ENCODE data around the gene POLR3GL. TPM values are rescaled to one million over a fixed set of nuclear protein-coding genes. Genes with fewer than 3 reads are reported as not detected.

Gene POLR3GL
- total RNA-seq, 1 donor from 2014 or later: 12.1 TPM

- intact Hi-C loops (cut with micrococcal nuclease): loop anchor here (1.0 to 5.0 kb wide), 4 partner anchors 30 to 98 kb away; partner anchors contain the start of genes PIAS3 and RBM8A
These were observed 7.6 kb upstream of the POLR3GL start for GRCh38 chr1:145956781-145957442.

GRCh38 chr1:145957443-145958319 lies 6.8 kb upstream of the POLR3GL start, which contains the start of gene LIX1L:
TSS of gene LIX1L (minus strand) at chr1:145958017. CDS start at chr1:145957927, 90 bp downstream.
- H3K4me1 Mint-ChIP-seq: peaks cover 52% of the 10 kb centered on the region
- no peaks in the 10 kb centered on the region for H3K27me3 Mint-ChIP-seq
- DNase-seq: peak; percentile 98
- H3K36me3 Mint-ChIP-seq (ENCODE audit: low read depth): peaks cover 6% of the 10 kb centered on the region
- peak within 1 kb of the TSS; percentile 87 for H3K4me3 Mint-ChIP-seq
- no peaks in the 10 kb centered on the region for H3K9me3 Mint-ChIP-seq
- peak within 1 kb of the TSS; percentile 92 for H3K27ac Mint-ChIP-seq
- intact Hi-C loops (cut with micrococcal nuclease): loop anchor here (1.0 to 5.0 kb wide), 4 partner anchors 30 to 99 kb away; partner anchors contain the start of genes PIAS3 and RBM8A

More at GRCh38 chr1:145956781-145957442, 7.6 kb upstream of the POLR3GL start:
- peak overlapping the region; percentile 87 for H3K4me3 Mint-ChIP-seq
- H3K9me3 Mint-ChIP-seq: no peaks in the 10 kb centered on the region
- DNase-seq: peak; percentile 71
- peak overlapping the region; percentile 92 for H3K27ac Mint-ChIP-seq
- H3K27me3 Mint-ChIP-seq: no peaks in the 10 kb centered on the region
- peaks cover 7% of the 10 kb centered on the region for H3K36me3 Mint-ChIP-seq (ENCODE audit: low read depth)
- H3K4me1 Mint-ChIP-seq: peaks cover 49% of the 10 kb centered on the region

- no peak for DNase-seq
- Mint-ChIP-seq H3K4me1 (peaks cover 61% of the 10 kb centered on the region), H3K27ac (no peak overlapping the region), H3K4me3 (no peak overlapping the region), H3K27me3 (no peaks in the 10 kb centered on the region), H3K36me3 (ENCODE audit: low read depth) (peaks cover 5% of the 10 kb centered on the region), H3K9me3 (no peaks in the 10 kb centered on the region)
- intact Hi-C loops (cut with micrococcal nuclease): loop anchor here (5.0 kb wide), 1 partner anchor 86 kb away; no protein-coding TSS in a partner anchor
These were observed 5.8 kb upstream of the POLR3GL start for GRCh38 chr1:145958734-145959133.

- H3K4me1 Mint-ChIP-seq: peaks cover 64% of the 10 kb centered on the region
- H3K27ac Mint-ChIP-seq: no peak overlapping the region
- H3K27me3 Mint-ChIP-seq: no peaks in the 10 kb centered on the region
- H3K36me3 Mint-ChIP-seq (ENCODE audit: low read depth): peaks cover 4% of the 10 kb centered on the region
- H3K4me3 Mint-ChIP-seq: peak overlapping the region; percentile 98
- H3K9me3 Mint-ChIP-seq: no peaks in the 10 kb centered on the region
- intact Hi-C loops (cut with micrococcal nuclease): loop anchor here (5.0 kb wide), 1 partner anchor 87 kb away; no protein-coding TSS in a partner anchor
- DNase-seq: no peak
These were observed 5.2 kb upstream of the POLR3GL start for GRCh38 chr1:145959333-145959732.

- peaks cover 2% of the 10 kb centered on the region for H3K36me3 Mint-ChIP-seq (ENCODE audit: low read depth)
- intact Hi-C loops (cut with micrococcal nuclease): loop anchor here (5.0 kb wide), 2 partner anchors 88 to 92 kb away; no protein-coding TSS in a partner anchor
- H3K9me3 Mint-ChIP-seq: no peaks in the 10 kb centered on the region
- H3K27me3 Mint-ChIP-seq: no peaks in the 10 kb centered on the region
- H3K27ac Mint-ChIP-seq: no peak overlapping the region
- H3K4me1 Mint-ChIP-seq: peaks cover 61% of the 10 kb centered on the region
- H3K4me3 Mint-ChIP-seq: peak overlapping the region; percentile 98
- DNase-seq: peak; percentile 64
These were observed 4.5 kb upstream of the POLR3GL start for GRCh38 chr1:145959957-145960467.

- DNase-seq: peak; percentile 88
- intact Hi-C loops (cut with micrococcal nuclease): loop anchor here (5.0 kb wide), 1 partner anchor 92 kb away; no protein-coding TSS in a partner anchor
- peaks cover 2% of the 10 kb centered on the region for H3K36me3 Mint-ChIP-seq (ENCODE audit: low read depth)
- peak overlapping the region; percentile 98 for H3K4me3 Mint-ChIP-seq
- peaks cover 58% of the 10 kb centered on the region for H3K4me1 Mint-ChIP-seq
- H3K27ac Mint-ChIP-seq: peak overlapping the region; percentile 60
- no peaks in the 10 kb centered on the region for H3K9me3 Mint-ChIP-seq
- no peaks in the 10 kb centered on the region for H3K27me3 Mint-ChIP-seq
These were observed 3.9 kb upstream of the POLR3GL start for GRCh38 chr1:145960468-145961108.

GRCh38 chr1:145961109-145961424 lies 3.4 kb upstream of the POLR3GL start:
- Mint-ChIP-seq H3K4me1 (peaks cover 55% of the 10 kb centered on the region), H3K27ac (peak overlapping the region; percentile 60), H3K9me3 (no peaks in the 10 kb centered on the region), H3K4me3 (peak overlapping the region; percentile 98), H3K27me3 (no peaks in the 10 kb centered on the region), H3K36me3 (ENCODE audit: low read depth) (peaks cover 2% of the 10 kb centered on the region)
- intact Hi-C loops (cut with micrococcal nuclease): loop anchor here (5.0 kb wide), 1 partner anchor 91 kb away; no protein-coding TSS in a partner anchor
- peak; percentile 68 for DNase-seq

- no peaks in the 10 kb centered on the region for H3K9me3 Mint-ChIP-seq
- intact Hi-C loops (cut with micrococcal nuclease): loop anchor here (5.0 kb wide), 1 partner anchor 91 kb away; no protein-coding TSS in a partner anchor
- no peaks in the 10 kb centered on the region for H3K27me3 Mint-ChIP-seq
- peak; percentile 84 for DNase-seq
- peaks cover 53% of the 10 kb centered on the region for H3K4me1 Mint-ChIP-seq
- H3K36me3 Mint-ChIP-seq (ENCODE audit: low read depth): peaks cover 2% of the 10 kb centered on the region
- H3K27ac Mint-ChIP-seq: peak overlapping the region; percentile 74
- peak overlapping the region; percentile 98 for H3K4me3 Mint-ChIP-seq
These were observed 2.9 kb upstream of the POLR3GL start for GRCh38 chr1:145961425-145962156.

- Mint-ChIP-seq H3K9me3 (no peaks in the 10 kb centered on the region), H3K27ac (peak overlapping the region; percentile 93), H3K4me1 (peaks cover 49% of the 10 kb centered on the region), H3K4me3 (peak overlapping the region; percentile 98), H3K36me3 (ENCODE audit: low read depth) (peaks cover 4% of the 10 kb centered on the region), H3K27me3 (no peaks in the 10 kb centered on the region)
- intact Hi-C loops (cut with micrococcal nuclease): loop anchor here (5.0 kb wide), 1 partner anchor 90 kb away; no protein-coding TSS in a partner anchor
- peak; percentile 76 for DNase-seq
These were observed 2.1 kb upstream of the POLR3GL start for GRCh38 chr1:145962157-145963102.

GRCh38 chr1:145963265-145964019 lies 1.0 kb upstream of the POLR3GL start:
- peaks cover 9% of the 10 kb centered on the region for H3K36me3 Mint-ChIP-seq (ENCODE audit: low read depth)
- H3K4me1 Mint-ChIP-seq: peaks cover 44% of the 10 kb centered on the region
- no peaks in the 10 kb centered on the region for H3K27me3 Mint-ChIP-seq
- peak overlapping the region; percentile 93 for H3K27ac Mint-ChIP-seq
- DNase-seq: no peak
- peak overlapping the region; percentile 98 for H3K4me3 Mint-ChIP-seq
- no peaks in the 10 kb centered on the region for H3K9me3 Mint-ChIP-seq
- intact Hi-C loops (cut with micrococcal nuclease): loop anchor here (1.0 to 5.0 kb wide), 6 partner anchors 15 to 104 kb away; partner anchors contain the start of genes PIAS3, RBM8A and TXNIP

GRCh38 chr1:145965119-145965744 lies 742 bp downstream of the POLR3GL start:
- Mint-ChIP-seq H3K27me3 (no peaks in the 10 kb centered on the region), H3K4me3 (peak overlapping the region; percentile 98), H3K27ac (peak overlapping the region; percentile 93), H3K36me3 (ENCODE audit: low read depth) (peaks cover 11% of the 10 kb centered on the region), H3K4me1 (peaks cover 32% of the 10 kb centered on the region), H3K9me3 (no peaks in the 10 kb centered on the region)
- no peak for DNase-seq
- intact Hi-C loops (cut with micrococcal nuclease): loop anchor here (2.0 kb wide), 1 partner anchor 74 kb away; no protein-coding TSS in a partner anchor

All from activated CD4-positive, alpha-beta T cell treated with anti-CD3 and anti-CD28 coated beads, Interleukin-2, amount 10 ng/mL, durations not matched to agents 24 days and 14 days (primary cell).